ENCODE measurements around the gene ATRIP.

GRCh38 chr3:48502728-48503168 is 56.2 kb downstream of the ATRIP start:
- no peak for TF ChIP-seq CTCF (IDR thresholded peaks at IDR 0.05)
- TF ChIP-seq POLR2A (IDR thresholded peaks at IDR 0.05): no peak

All from stomach (tissue), 4 donors.